ENCODE results near the gene ARPP21. TPM values are rescaled to one million over a fixed set of nuclear protein-coding genes. Genes with fewer than 3 reads are reported as not detected.

The ARPP21 gene
- total RNA-seq, 1 experiment from 2014 or later, result not detected

Small RNAs within 50 kb of the gene (small RNA-seq; reads per million reads assigned to genes)
- 0 reads per million in 2 experiments for gene MIR128-2

All from NCI-H460 (cell line).